ENCODE results near the gene GSDMA. TPM values are rescaled to one million over a fixed set of nuclear protein-coding genes. Genes with fewer than 3 reads are reported as not detected.

The GSDMA gene
- total RNA-seq, 4 donors from 2014 or later, result 0.20 TPM; not detected in 3

DNA sequence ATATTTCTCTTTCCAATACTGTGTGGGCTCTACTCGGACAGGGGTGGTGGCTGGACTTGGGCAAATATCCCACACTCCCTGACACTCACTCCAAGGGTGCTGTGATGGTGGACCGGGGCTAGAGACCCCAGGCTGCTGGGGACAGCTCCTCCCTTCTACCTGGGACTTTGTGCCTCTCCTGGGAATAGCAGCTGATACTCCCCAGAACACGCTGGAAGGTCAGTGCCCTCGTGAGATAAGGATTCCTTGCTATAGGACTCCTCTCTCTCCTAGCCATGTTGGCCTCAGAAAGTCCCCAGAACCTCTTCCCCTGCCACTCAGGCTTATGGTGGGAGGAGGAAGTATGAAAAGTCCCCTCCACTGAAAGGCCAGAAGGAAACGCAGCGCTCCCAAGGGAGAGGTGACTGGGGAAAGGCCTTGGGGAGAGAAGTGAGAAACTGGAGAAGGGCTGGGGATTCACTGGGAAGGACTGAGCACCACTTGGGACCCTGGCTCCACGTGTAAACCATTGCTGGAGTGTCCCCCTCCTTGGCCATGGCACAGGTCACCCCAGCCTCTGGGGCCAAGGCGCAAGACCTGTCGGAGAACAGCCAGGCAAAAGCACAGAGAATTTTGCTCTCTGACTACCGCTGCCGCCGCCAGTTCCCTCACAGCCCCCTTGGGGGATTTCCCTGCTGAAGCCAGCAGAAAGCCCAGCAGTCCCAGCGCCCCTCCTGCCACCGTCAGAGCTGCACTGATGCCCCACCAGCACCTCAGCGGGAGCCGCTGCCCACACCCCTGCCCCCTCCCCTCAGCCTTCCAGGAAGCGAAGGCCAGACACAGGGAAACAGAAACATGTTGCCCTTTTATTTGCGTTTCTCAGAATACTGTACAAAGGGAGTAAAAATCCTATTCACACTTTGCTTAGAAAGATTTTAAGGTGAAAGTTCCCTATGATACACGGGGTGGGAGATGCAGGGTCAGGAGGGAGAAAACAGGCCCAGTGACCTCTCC, 42.3 kb upstream of the GSDMA start:
- peaks cover 0 to 17% (median 8%) of the 10 kb centered on the region in 4 donors for H3K4me1 ChIP-seq
- no peaks in the 10 kb centered on the region for H3K27me3 ChIP-seq
- WGBS, 2 donors, result 67 to 73% methylated on average over 19 of the region's 19 CpGs
- DNase-seq (ENCODE audit: low spot score in 2 of 2), result no peak
- H3K4me3 ChIP-seq, result no peak overlapping the region
- H3K9me3 ChIP-seq, result no peaks in the 10 kb centered on the region
- no peak overlapping the region for H3K27ac ChIP-seq
- H3K36me3 ChIP-seq, result peaks cover 3 to 63% (median 22%) of the 10 kb centered on the region in 3 donors
- TF ChIP-seq, protein P1, sequence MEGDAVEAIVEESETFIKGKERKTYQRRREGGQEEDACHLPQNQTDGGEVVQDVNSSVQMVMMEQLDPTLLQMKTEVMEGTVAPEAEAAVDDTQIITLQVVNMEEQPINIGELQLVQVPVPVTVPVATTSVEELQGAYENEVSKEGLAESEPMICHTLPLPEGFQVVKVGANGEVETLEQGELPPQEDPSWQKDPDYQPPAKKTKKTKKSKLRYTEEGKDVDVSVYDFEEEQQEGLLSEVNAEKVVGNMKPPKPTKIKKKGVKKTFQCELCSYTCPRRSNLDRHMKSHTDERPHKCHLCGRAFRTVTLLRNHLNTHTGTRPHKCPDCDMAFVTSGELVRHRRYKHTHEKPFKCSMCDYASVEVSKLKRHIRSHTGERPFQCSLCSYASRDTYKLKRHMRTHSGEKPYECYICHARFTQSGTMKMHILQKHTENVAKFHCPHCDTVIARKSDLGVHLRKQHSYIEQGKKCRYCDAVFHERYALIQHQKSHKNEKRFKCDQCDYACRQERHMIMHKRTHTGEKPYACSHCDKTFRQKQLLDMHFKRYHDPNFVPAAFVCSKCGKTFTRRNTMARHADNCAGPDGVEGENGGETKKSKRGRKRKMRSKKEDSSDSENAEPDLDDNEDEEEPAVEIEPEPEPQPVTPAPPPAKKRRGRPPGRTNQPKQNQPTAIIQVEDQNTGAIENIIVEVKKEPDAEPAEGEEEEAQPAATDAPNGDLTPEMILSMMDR (IDR thresholded peaks at IDR 0.05), result no peak
- no peak for TF ChIP-seq EP300 (IDR thresholded peaks at IDR 0.05)
- TF ChIP-seq POLR2A (IDR thresholded peaks at IDR 0.05), result no peak

DNA sequence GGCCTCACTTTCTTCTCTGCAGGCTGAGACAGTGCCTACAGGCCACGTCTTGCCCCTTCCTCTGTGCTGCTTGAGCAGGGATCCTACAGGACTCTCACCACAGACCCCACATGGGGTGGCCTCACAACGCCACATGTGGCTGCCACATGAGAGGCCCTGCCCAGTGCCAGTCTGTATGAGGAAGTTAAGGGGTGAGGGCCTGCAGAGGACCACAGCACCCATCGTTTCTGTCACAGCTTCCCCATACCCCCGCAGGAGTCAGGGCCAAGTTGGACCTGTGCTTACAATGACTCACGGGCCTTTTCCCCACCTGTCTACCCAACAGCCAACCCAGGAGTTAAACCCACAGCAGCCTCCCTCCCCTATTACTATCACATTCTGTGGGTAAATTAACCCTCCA, 41.5 kb upstream of the GSDMA start:
- no peak for DNase-seq (ENCODE audit: low spot score in 2 of 2)
- Histone ChIP-seq H3K4me1 (peaks cover 0 to 25% (median 16%) of the 10 kb centered on the region in 4 donors), H3K9me3 (no peaks in the 10 kb centered on the region), H3K36me3 (peaks cover 3 to 63% (median 22%) of the 10 kb centered on the region in 3 donors), H3K27ac (no peak overlapping the region), H3K27me3 (no peaks in the 10 kb centered on the region), H3K4me3 (no peak overlapping the region)
- TF ChIP-seq EP300 (IDR thresholded peaks at IDR 0.05) (no peak), POLR2A (IDR thresholded peaks at IDR 0.05) (no peak)
- TF ChIP-seq, protein P1 (IDR thresholded peaks at IDR 0.05), result no peak
- WGBS, 2 donors, result 76 to 88% methylated on average over 5 of the region's 5 CpGs

DNA sequence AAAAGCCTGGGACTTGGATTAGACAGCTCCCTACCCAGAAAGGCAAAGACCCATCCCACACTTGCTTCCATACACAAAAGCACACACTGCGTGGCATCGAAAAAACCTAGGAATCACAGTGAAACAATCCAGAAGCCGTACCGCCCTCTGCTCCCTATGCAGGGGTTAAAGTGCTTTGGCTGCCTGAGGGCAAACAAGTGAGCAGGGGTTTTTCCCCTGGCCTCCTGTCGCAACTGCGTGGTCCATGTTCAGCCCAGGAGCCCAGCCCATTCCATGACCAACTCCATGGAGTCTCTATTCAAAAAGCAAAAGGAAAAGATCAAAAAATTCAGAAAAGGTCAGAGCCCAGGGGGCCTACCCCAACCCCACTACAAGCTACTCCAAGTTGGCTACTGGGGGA, 40.8 kb upstream of the GSDMA start:
- no peak overlapping the region for H3K4me3 ChIP-seq
- H3K4me1 ChIP-seq, result peaks cover 0 to 31% (median 19%) of the 10 kb centered on the region in 4 donors
- 85 to 87% methylated on average over 6 of the region's 6 CpGs for WGBS, 2 donors
- H3K9me3 ChIP-seq, result no peaks in the 10 kb centered on the region
- H3K27me3 ChIP-seq, result no peaks in the 10 kb centered on the region
- peaks cover 3 to 57% (median 22%) of the 10 kb centered on the region in 3 donors for H3K36me3 ChIP-seq
- TF ChIP-seq, protein P1 (IDR thresholded peaks at IDR 0.05), result no peak
- TF ChIP-seq POLR2A (IDR thresholded peaks at IDR 0.05) (no peak), EP300 (IDR thresholded peaks at IDR 0.05) (no peak)
- no peak overlapping the region for H3K27ac ChIP-seq
- DNase-seq (ENCODE audit: low spot score in 2 of 2), result no peak

DNA sequence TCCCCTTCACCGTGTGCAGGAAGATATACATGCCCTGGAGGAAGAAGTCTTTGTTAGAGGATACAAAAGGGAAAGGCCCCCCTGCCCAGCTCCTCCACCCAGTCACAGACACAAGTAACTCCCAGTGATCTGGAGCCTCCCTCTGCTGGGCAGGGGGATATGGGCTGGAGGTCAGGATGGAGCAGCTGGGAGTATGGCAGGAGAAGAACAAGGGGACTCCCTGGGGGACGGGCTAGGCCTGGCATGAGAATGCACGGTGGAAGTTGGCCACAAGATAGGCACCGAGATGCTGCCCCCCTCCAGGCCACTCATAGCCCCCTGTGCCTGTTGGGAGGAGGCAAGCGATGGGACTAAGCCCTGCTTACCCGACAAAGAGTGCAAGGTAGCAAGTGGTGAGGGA, 39.6 kb upstream of the GSDMA start:
- DNase-seq (ENCODE audit: low spot score in 2 of 2), result no peak
- no peaks in the 10 kb centered on the region for H3K27me3 ChIP-seq
- 82 to 86% methylated on average over 6 of the region's 6 CpGs for WGBS, 2 donors
- no peak overlapping the region for H3K4me3 ChIP-seq
- no peaks in the 10 kb centered on the region for H3K9me3 ChIP-seq
- peaks cover 3 to 56% (median 22%) of the 10 kb centered on the region in 3 donors for H3K36me3 ChIP-seq
- no peak for TF ChIP-seq EP300 (IDR thresholded peaks at IDR 0.05)
- TF ChIP-seq, protein P1 (IDR thresholded peaks at IDR 0.05), result no peak
- TF ChIP-seq POLR2A (IDR thresholded peaks at IDR 0.05), result no peak
- no peak overlapping the region for H3K27ac ChIP-seq
- peaks cover 0 to 35% (median 24%) of the 10 kb centered on the region in 4 donors for H3K4me1 ChIP-seq
